ENCODE measurements around the gene TMEM115.
"Not testable (repeated sequence)": the region's sequence is repeated elsewhere in the genome, so short reads cannot be mapped to it uniquely, and the experiment has no call there.

Gene TMEM115

GRCh38 chr3:50317300-50317699 lies 42.0 kb downstream of the TMEM115 start:
- peaks cover 7% of the 10 kb centered on the region for H3K79me2 ChIP-seq
- peaks cover 33% of the 10 kb centered on the region for H3K4me1 ChIP-seq
- no peaks in the 10 kb centered on the region for H3K36me3 ChIP-seq (ENCODE audit: control insufficient read depth, insufficient read depth, low read length)
- H3K4me2 ChIP-seq (ENCODE audit: low read length), result no peak overlapping the region
- H3K27ac ChIP-seq, result peak overlapping the region; percentile 51
- no peaks in the 10 kb centered on the region for H3K27me3 ChIP-seq (ENCODE audit: control insufficient read depth, insufficient read depth, low read length)
- H2AFZ ChIP-seq, result no peak overlapping the region
- no peak for TF ChIP-seq CTCF (IDR thresholded peaks at IDR 0.05)
- H3K9me3 ChIP-seq (ENCODE audit: control insufficient read depth, low read length), result no peaks in the 10 kb centered on the region
- no peak overlapping the region for H3K4me3 ChIP-seq (ENCODE audit: low read depth, low read length)
- H3K9ac ChIP-seq, result no peak overlapping the region

- Histone ChIP-seq H3K4me1 (peaks cover 28% of the 10 kb centered on the region), H3K27me3 (ENCODE audit: control insufficient read depth, insufficient read depth, low read length) (no peaks in the 10 kb centered on the region), H3K9me3 (ENCODE audit: control insufficient read depth, low read length) (no peaks in the 10 kb centered on the region), H3K27ac (peak overlapping the region; percentile 51), H3K36me3 (ENCODE audit: control insufficient read depth, insufficient read depth, low read length) (no peaks in the 10 kb centered on the region), H2AFZ (no peak overlapping the region), H3K4me2 (ENCODE audit: low read length) (no peak overlapping the region), H3K4me3 (ENCODE audit: low read depth, low read length) (no peak overlapping the region), H3K9ac (no peak overlapping the region), H3K79me2 (peaks cover 7% of the 10 kb centered on the region)
- no peak for TF ChIP-seq CTCF (IDR thresholded peaks at IDR 0.05)
Measured at GRCh38 chr3:50316657-50317242, 42.6 kb downstream of the TMEM115 start.

- Histone ChIP-seq H3K79me2 (peaks cover 7% of the 10 kb centered on the region), H3K27ac (no peak overlapping the region), H3K4me3 (ENCODE audit: low read depth, low read length) (no peak overlapping the region), H3K4me2 (ENCODE audit: low read length) (no peak overlapping the region), H3K9me3 (ENCODE audit: control insufficient read depth, low read length) (no peaks in the 10 kb centered on the region), H3K4me1 (peaks cover 22% of the 10 kb centered on the region), H2AFZ (no peak overlapping the region), H3K36me3 (ENCODE audit: control insufficient read depth, insufficient read depth, low read length) (no peaks in the 10 kb centered on the region), H3K27me3 (ENCODE audit: control insufficient read depth, insufficient read depth, low read length) (no peaks in the 10 kb centered on the region), H3K9ac (no peak overlapping the region)
- TF ChIP-seq CTCF (IDR thresholded peaks at IDR 0.05), result no peak
Measured at GRCh38 chr3:50314816-50315215, 44.5 kb downstream of the TMEM115 start.

- H3K27ac ChIP-seq, result peak overlapping the region; percentile 37
- H3K36me3 ChIP-seq (ENCODE audit: control insufficient read depth, insufficient read depth, low read length), result no peaks in the 10 kb centered on the region
- no peaks in the 10 kb centered on the region for H3K9me3 ChIP-seq (ENCODE audit: control insufficient read depth, low read length)
- no peak overlapping the region for H3K9ac ChIP-seq
- H3K79me2 ChIP-seq, result peaks cover 6% of the 10 kb centered on the region
- H3K4me1 ChIP-seq, result peaks cover 20% of the 10 kb centered on the region
- H2AFZ ChIP-seq, result no peak overlapping the region
- no peaks in the 10 kb centered on the region for H3K27me3 ChIP-seq (ENCODE audit: control insufficient read depth, insufficient read depth, low read length)
- no peak overlapping the region for H3K4me3 ChIP-seq (ENCODE audit: low read depth, low read length)
- H3K4me2 ChIP-seq (ENCODE audit: low read length), result no peak overlapping the region
- TF ChIP-seq CTCF (IDR thresholded peaks at IDR 0.05), result no peak
Measured at GRCh38 chr3:50314342-50314741, 45.0 kb downstream of the TMEM115 start.

DNA sequence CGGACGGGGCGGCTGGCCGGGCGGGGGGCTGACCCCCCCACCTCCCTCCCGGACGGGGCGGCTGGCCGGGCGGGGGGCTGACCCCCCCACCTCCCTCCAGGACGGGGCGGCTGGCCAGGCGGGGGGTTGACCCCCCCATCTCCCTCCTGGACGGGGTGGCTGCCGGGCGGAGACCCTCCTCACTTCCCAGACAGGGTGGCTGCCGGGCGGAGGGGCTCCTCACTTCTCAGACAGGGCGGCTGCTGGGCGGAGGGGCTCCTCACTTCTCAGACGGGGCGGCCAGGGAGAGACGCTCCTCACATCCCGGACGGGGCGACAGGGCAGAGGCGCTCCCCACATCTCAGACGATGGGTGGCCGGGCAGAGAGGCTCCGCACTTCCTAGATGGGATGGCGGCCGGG lies 47.3 kb downstream of the TMEM115 start:
- not testable (repeated sequence) for H3K9me3 ChIP-seq (ENCODE audit: control insufficient read depth, low read length); H3K4me2 ChIP-seq (ENCODE audit: low read length); H3K79me2 ChIP-seq; H3K9ac ChIP-seq; H3K27ac ChIP-seq; H3K4me3 ChIP-seq (ENCODE audit: low read depth, low read length); H2AFZ ChIP-seq; H3K36me3 ChIP-seq (ENCODE audit: control insufficient read depth, insufficient read depth, low read length); H3K27me3 ChIP-seq (ENCODE audit: control insufficient read depth, insufficient read depth, low read length)
- H3K4me1 ChIP-seq, result peaks cover 14% of the 10 kb centered on the region

Measured in parathyroid adenoma (tissue), 2 donors.